Omental fat pad (tissue), 4 donors: ENCODE results near the gene DCAF16. TPM values are rescaled to one million over a fixed set of nuclear protein-coding genes. Genes with fewer than 3 reads are reported as not detected.

Experiments used
- ATAC-seq: fragments of 150-250 bp; one replicate; pipeline ENCODE4 v1.9.1; 2016; ENCODE audit warnings: mild to moderate bottlenecking, moderate library complexity; ENCODE audit not compliant: low FRiP score
- DNase-seq: peaks from one replicate; pipeline ENCODE4 v3.0.0-alpha.2; 2019; ENCODE audit warnings: low spot score
- CTCF ChIP-seq, 3 donors: fragments of 450-650 bp; IDR thresholded peaks; one replicate each; pipeline ENCODE4 v1.5.1; 2016 to 2017; ENCODE audit warnings: antibody characterized with exemption in 3 of 3, mild to moderate bottlenecking in 3 of 3, moderate library complexity in 2 of 3
- total RNA-seq, 4 donors: library from RNA; depleted of rRNA; stranded (reverse); fragments of >200 nt; gene quantifications; one replicate each; pipeline ENCODE4 v1.1.0, GENCODE V29; 2016

Gene DCAF16
- total RNA-seq, 4 donors from 2014 or later: 19.0 to 26.5 (median 24.7) TPM

GRCh38 chr4:17807446-17807845 lies 3.1 kb downstream of the DCAF16 start:
- ATAC-seq: no peak
- no peak for TF ChIP-seq CTCF (IDR thresholded peaks at IDR 0.05)
- no peak for DNase-seq

- ATAC-seq: no peak
- no peak for DNase-seq
- no peak for TF ChIP-seq CTCF (IDR thresholded peaks at IDR 0.05)
These were observed 4.9 kb downstream of the DCAF16 start for GRCh38 chr4:17805580-17806155.

GRCh38 chr4:17797808-17798207 lies 12.7 kb downstream of the DCAF16 start:
- DNase-seq: no peak
- no peak for TF ChIP-seq CTCF (IDR thresholded peaks at IDR 0.05)
- ATAC-seq: no peak

GRCh38 chr4:17794730-17795129 lies 15.8 kb downstream of the DCAF16 start:
- ATAC-seq (no peak), DNase-seq (no peak)
- TF ChIP-seq CTCF (IDR thresholded peaks at IDR 0.05): no peak

GRCh38 chr4:17788956-17789355 lies 21.6 kb downstream of the DCAF16 start:
- ATAC-seq (no peak), DNase-seq (no peak)
- no peak for TF ChIP-seq CTCF (IDR thresholded peaks at IDR 0.05)

GRCh38 chr4:17787315-17787714 lies 23.2 kb downstream of the DCAF16 start:
- DNase-seq (no peak), ATAC-seq (no peak)
- TF ChIP-seq CTCF (IDR thresholded peaks at IDR 0.05): no peak

GRCh38 chr4:17786567-17786966 lies 24.0 kb downstream of the DCAF16 start:
- ATAC-seq (no peak), DNase-seq (no peak)
- no peak for TF ChIP-seq CTCF (IDR thresholded peaks at IDR 0.05)
